Upper lobe of right lung (tissue), 1 donor: ENCODE results near the gene CHST7. TPM values are rescaled to one million over a fixed set of nuclear protein-coding genes. Genes with fewer than 3 reads are reported as not detected.
"Not testable (repeated sequence)": the region's sequence is repeated elsewhere in the genome, so short reads cannot be mapped to it uniquely, and the experiment has no call there.

Experiments used
- ATAC-seq: fragments of 200-7000 bp; cut with Tn5 transposase; one replicate; pipeline ENCODE4 v1.9.1; 2020; ENCODE audit warnings: mild to moderate bottlenecking, moderate library complexity
- DNase-seq: peaks from one replicate; pipeline ENCODE4 v3.0.0-alpha.2; 2020
- H3K27ac ChIP-seq: fragments of 200-600 bp; one replicate; pipeline ENCODE4 v1.8.0; 2022
- H3K27me3 ChIP-seq: fragments of 200-600 bp; one replicate; pipeline ENCODE4 v1.8.0; 2022; ENCODE audit warnings: mild to moderate bottlenecking
- H3K36me3 ChIP-seq: fragments of 200-600 bp; one replicate; pipeline ENCODE4 v1.8.0; 2022
- H3K4me1 ChIP-seq: fragments of 200-600 bp; one replicate; pipeline ENCODE4 v1.8.0; 2022
- H3K4me3 ChIP-seq: fragments of 200-600 bp; one replicate; pipeline ENCODE4 v1.8.0; 2022; ENCODE audit warnings: mild to moderate bottlenecking
- H3K9me3 ChIP-seq: fragments of 200-600 bp; one replicate; pipeline ENCODE4 v1.8.0; 2022
- intact Hi-C: fragments of 100-400 bp; cut with DNase I; formaldehyde crosslinking; loops from one replicate; pipeline ENCODE4 v1.11.0; 2022
- long read RNA-seq: library from polyadenylated mRNA; unstranded; transcript quantifications from one replicate; pipeline ENCODE4 v2.0.0, GENCODE V29; 2021
- total RNA-seq: library from RNA; stranded (reverse); fragmentation: NEBNext Ultra II Directional; extraction: Animal tissue kit (Norgen Biotek cat#: 25700); gene quantifications from one replicate; pipeline ENCODE4 v1.2.1, GENCODE V29; 2021
- TF ChIP-seq, protein P1 (sequence below): fragments of 200-600 bp; IDR thresholded peaks from one replicate; pipeline ENCODE4 v1.8.0; 2022; ENCODE audit warnings: antibody characterized with exemption
- donor health status: DM: no; HTN: yes; CAD: no; lungs with severe emphysema.

Gene CHST7, protein sequence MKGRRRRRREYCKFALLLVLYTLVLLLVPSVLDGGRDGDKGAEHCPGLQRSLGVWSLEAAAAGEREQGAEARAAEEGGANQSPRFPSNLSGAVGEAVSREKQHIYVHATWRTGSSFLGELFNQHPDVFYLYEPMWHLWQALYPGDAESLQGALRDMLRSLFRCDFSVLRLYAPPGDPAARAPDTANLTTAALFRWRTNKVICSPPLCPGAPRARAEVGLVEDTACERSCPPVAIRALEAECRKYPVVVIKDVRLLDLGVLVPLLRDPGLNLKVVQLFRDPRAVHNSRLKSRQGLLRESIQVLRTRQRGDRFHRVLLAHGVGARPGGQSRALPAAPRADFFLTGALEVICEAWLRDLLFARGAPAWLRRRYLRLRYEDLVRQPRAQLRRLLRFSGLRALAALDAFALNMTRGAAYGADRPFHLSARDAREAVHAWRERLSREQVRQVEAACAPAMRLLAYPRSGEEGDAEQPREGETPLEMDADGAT
- 7.5 TPM for total RNA-seq
- long read RNA-seq, transcript CHST7-201 (2 exons, 2,289 nt): major isoform, 28 of 28 reads
- long read RNA-seq, partial matches to known transcripts: 0 of 28 reads
- long read RNA-seq, other reads (novel, unspliced or antisense): 0 of 28 reads

DNA sequence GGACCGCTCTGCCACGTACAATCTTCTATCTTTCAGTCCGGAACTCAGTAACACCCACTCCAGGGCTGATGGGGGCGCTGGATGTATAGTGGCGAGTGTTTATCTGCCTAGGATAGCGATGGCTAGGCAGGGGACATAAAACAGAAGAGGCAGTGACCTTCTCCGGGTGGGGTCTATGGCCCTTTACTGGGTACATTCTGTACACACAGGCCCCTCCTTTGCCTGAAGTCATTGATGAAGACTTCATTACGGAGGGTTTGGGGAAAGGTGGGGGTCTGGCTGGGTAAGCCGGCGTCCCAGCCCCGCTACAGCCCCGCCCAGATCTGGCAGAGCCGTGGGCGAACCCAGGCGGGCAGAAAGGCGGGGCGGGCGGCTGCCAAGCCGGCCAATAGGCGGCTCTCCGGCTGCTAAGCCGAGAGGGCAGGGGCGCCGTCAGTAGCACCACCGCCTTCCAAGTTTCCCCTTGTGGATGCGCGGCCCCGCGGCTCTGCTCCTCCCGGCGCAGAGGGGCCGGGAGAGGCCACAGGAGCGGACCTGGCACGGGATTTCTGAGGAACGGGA lies at the start of gene CHST7:
TSS of gene CHST7 (plus strand) at position 435 of the 561 bp plus-strand sequence. CDS start 167 bp downstream, outside the sequence.
- TF ChIP-seq, protein P1, sequence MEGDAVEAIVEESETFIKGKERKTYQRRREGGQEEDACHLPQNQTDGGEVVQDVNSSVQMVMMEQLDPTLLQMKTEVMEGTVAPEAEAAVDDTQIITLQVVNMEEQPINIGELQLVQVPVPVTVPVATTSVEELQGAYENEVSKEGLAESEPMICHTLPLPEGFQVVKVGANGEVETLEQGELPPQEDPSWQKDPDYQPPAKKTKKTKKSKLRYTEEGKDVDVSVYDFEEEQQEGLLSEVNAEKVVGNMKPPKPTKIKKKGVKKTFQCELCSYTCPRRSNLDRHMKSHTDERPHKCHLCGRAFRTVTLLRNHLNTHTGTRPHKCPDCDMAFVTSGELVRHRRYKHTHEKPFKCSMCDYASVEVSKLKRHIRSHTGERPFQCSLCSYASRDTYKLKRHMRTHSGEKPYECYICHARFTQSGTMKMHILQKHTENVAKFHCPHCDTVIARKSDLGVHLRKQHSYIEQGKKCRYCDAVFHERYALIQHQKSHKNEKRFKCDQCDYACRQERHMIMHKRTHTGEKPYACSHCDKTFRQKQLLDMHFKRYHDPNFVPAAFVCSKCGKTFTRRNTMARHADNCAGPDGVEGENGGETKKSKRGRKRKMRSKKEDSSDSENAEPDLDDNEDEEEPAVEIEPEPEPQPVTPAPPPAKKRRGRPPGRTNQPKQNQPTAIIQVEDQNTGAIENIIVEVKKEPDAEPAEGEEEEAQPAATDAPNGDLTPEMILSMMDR: peak; percentile 23
- Histone ChIP-seq H3K9me3 (no peaks in the 10 kb centered on the region), H3K36me3 (no peaks in the 10 kb centered on the region), H3K4me1 (no peaks in the 10 kb centered on the region), H3K27ac (peak within 1 kb of the TSS; percentile 51), H3K4me3 (peak within 1 kb of the TSS; percentile 61), H3K27me3 (no peaks in the 10 kb centered on the region)
- intact Hi-C loops: loop anchor here (10.0 kb wide), 1 partner anchor 71 kb away; no protein-coding TSS in a partner anchor
- ATAC-seq (peak; percentile 88), DNase-seq (peak; percentile 84)

DNA sequence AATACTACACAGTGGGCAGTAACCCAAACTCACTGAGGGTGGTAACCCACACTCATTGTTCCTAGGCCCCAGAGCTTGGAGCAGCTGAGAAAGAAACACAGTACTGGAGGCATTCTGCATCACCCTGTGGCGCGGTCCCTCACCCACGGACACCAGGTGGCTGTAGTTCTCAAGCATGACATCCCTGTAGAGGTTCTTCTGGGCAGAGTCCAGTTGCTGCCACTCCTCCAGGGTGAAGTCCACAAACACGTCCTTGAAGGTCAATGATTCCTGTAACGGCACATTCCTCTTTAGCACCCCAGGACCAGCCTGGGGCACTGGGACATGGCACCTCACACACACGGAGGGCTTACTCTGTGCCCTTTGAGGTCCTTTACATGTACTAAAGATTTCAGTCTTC lies 44.9 kb upstream of the CHST7 start:
- H3K27me3 ChIP-seq, ATAC-seq, H3K4me3 ChIP-seq, H3K9me3 ChIP-seq, H3K27ac ChIP-seq, H3K36me3 ChIP-seq, intact Hi-C loops, H3K4me1 ChIP-seq, DNase-seq: not testable (repeated sequence)

DNA sequence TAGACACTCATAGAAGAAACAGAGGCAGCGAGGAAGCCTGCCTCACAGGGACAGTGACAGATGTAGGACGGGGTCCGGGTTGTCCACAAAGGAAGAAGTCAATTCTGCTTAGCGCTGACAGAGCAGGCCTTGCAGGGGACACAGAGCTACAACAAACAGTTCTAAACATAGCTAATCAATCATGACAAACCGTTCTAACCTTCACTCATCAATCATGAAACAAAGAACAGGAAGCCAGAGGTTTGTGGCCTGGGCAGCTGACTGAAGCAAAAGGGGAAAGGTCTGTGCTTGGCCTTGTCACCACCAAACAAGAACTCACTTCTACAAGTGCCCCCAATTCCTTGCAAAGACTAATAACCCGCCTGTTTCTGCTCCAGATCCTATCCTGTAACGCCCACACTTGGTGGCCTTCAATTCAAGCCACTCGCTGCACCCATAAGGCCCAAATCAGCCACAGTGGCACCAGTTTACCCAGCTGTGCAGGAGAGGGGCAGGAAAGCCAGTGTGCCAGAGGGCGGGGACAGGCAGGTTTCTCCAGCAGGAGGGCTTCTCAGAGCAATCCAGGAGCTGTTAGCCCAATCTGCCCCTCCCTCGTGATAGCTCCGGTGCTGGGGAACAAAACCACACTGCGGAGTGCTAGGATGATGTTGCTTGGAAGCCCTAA lies 43.7 kb upstream of the CHST7 start:
- H3K36me3 ChIP-seq, ATAC-seq, H3K27ac ChIP-seq, DNase-seq, intact Hi-C loops, H3K4me1 ChIP-seq, H3K27me3 ChIP-seq, H3K9me3 ChIP-seq, H3K4me3 ChIP-seq: not testable (repeated sequence)

DNA sequence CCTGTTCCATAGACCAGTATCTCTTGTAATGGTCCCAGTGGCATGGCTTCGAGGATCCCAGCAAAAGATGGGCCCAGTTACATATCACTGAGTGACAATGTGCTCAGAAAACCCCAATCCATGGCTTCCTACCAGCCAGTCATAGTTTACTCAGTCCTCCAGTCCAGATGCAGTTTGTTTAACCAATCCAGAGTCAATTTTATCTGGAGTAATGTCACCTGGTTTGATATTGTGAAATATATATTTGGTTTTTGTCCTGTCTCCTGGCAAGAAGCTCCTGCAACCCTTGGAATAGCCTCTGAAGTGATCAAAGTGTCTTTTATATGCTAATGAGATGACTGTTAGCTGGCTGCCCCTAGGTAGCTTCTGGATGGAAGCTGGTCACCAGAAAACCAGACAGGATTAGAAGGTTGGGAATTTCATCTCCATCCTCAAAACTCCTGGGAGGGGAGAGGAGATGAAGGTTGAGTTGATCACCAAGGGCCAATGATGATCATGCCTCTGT lies 43.1 kb upstream of the CHST7 start:
- H3K9me3 ChIP-seq, DNase-seq, H3K4me1 ChIP-seq, H3K4me3 ChIP-seq, H3K27ac ChIP-seq, intact Hi-C loops, H3K27me3 ChIP-seq, H3K36me3 ChIP-seq, ATAC-seq: not testable (repeated sequence)

DNA sequence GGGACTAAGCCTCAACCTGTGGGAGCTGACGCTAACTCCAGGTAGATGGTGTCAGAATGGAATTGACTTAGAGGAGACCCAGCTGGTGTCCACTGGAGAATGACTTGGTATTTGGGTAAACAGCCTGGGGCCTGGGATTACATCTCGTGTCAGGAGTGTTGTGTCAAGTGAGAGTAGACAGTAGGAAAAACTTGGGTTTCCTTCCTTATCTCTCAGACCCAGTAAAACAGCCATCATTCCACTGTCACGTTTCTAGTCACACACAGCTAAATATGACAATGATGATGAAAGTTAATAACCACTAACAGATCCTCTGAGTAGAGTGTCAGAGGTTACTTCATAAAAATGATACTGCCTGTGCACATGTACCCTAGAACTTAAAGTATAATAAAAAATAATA lies 42.1 kb upstream of the CHST7 start:
- Histone ChIP-seq H3K9me3 (no peaks in the 10 kb centered on the region), H3K4me1 (no peaks in the 10 kb centered on the region), H3K27ac (no peak overlapping the region), H3K27me3 (no peaks in the 10 kb centered on the region), H3K4me3 (no peak overlapping the region), H3K36me3 (no peaks in the 10 kb centered on the region)
- DNase-seq (no peak), ATAC-seq (no peak)
- intact Hi-C loops: no loop called here
- TF ChIP-seq, protein P1: no peak

DNA sequence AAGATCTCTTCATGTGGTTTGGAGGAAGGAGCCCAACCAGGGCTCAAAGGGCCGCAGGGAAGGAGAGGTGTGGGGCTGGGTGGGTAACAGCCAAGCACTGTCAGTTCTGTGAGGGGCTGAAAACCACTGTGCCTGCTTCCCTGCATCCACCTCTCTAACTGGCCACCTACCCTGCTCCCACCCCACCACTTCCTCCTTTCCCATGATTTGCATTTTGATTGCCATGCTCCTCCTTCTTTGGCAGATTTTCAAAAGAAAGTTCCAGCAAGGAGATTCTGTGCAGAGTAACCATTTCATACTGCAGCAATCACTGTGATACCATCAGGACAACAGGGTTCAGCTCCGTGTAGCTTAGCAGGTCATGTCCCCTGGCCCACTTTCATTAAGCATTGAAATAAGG lies 30.1 kb upstream of the CHST7 start:
- no peak for ATAC-seq
- intact Hi-C loops: no loop called here
- no peaks in the 10 kb centered on the region for H3K36me3 ChIP-seq

DNA sequence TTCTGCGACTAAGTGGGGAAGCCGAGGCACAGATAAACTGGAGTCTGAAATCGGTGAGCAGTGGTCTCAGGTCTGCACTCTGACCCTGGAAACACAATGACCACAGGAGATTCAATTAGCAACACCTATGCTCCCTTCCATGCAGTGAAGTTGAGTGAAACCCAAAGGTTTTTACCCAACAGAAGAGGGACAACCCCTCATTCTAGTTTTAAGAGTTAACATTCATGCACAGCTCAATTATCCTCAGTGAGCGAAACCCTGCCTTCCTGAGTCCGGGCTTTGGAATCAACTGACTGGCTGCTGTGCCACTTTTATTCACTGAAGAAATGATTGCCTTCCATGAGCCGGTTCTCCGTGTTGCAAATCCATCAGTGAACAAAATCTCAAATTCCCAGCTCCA lies 29.0 kb upstream of the CHST7 start:
- H3K4me1 ChIP-seq: peaks cover 13% of the 10 kb centered on the region
- ATAC-seq, H3K27me3 ChIP-seq, DNase-seq, H3K36me3 ChIP-seq, intact Hi-C loops, H3K9me3 ChIP-seq: not testable (repeated sequence)
- H3K27ac ChIP-seq: peak overlapping the region; percentile 80
- peak overlapping the region; percentile 72 for H3K4me3 ChIP-seq

More for the DNA sequence above, 30.1 kb upstream of the CHST7 start:
- H3K27me3 ChIP-seq: no peaks in the 10 kb centered on the region
- peaks cover 13% of the 10 kb centered on the region for H3K4me1 ChIP-seq
- TF ChIP-seq, protein P1: no peak
- no peak for DNase-seq
- H3K9me3 ChIP-seq: no peaks in the 10 kb centered on the region
- no peak overlapping the region for H3K27ac ChIP-seq
- H3K4me3 ChIP-seq: no peak overlapping the region
